Skeletal muscle satellite cell (primary cell): ENCODE results near the gene TTLL3.
A peak's percentile ranks its signal among the peaks of the same experiment; 100 is the strongest.

Experiments
- H3K27me3 ChIP-seq: 2 replicates; pipeline ENCODE4 v1.7.0; 2013; ENCODE audit warnings: low read length; ENCODE audit not compliant: control insufficient read depth, insufficient read depth
- H3K36me3 ChIP-seq: 2 replicates; pipeline ENCODE4 v1.7.0; 2013; ENCODE audit warnings: mild to moderate bottlenecking, control low read depth, low read length; ENCODE audit not compliant: insufficient read depth
- H3K4me1 ChIP-seq: 2 replicates; pipeline ENCODE4 v1.7.0; 2013; ENCODE audit warnings: low read length; ENCODE audit not compliant: control insufficient read depth, insufficient read depth
- H3K4me2 ChIP-seq: 2 replicates; pipeline ENCODE4 v1.7.0; 2013; ENCODE audit warnings: mild to moderate bottlenecking, low read length
- H3K4me3 ChIP-seq: 2 replicates; pipeline ENCODE4 v1.7.0; 2013; ENCODE audit warnings: low read length
- H3K9ac ChIP-seq: 2 replicates; pipeline ENCODE4 v1.7.0; 2013; ENCODE audit warnings: mild to moderate bottlenecking, low read depth, low read length, moderate library complexity
- H3K9me3 ChIP-seq: replicated peaks from 2 replicates; pipeline ENCODE4 v1.7.0; 2013; ENCODE audit warnings: mild to moderate bottlenecking, control low read depth, low read length

The TTLL3 gene

DNA sequence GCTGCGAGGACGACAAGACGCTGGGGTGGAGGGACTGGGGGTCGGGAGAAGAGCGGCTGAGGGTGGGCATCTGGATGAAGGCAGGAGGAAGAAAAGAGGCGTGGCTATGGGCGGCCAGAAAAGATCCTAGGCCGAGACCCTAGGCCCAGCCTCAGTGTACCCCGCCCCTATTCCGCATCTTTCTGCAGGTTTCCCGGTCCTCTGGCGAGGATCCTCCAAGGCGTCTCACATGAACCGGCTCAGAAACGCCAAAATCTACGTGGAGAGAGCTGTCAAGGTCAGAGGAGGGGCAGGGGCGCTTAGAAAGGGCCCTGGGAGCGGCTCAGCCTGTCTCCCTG, 340 bp downstream of the TTLL3 start:
- H3K4me3 ChIP-seq: peak overlapping the region; percentile 73
- H3K27me3 ChIP-seq: no peaks in the 10 kb centered on the region
- H3K4me1 ChIP-seq: peaks cover 28% of the 10 kb centered on the region
- no peaks in the 10 kb centered on the region for H3K9me3 ChIP-seq
- peak overlapping the region; percentile 85 for H3K9ac ChIP-seq
- peaks cover 34% of the 10 kb centered on the region for H3K36me3 ChIP-seq
- H3K4me2 ChIP-seq: peak overlapping the region; percentile 91

DNA sequence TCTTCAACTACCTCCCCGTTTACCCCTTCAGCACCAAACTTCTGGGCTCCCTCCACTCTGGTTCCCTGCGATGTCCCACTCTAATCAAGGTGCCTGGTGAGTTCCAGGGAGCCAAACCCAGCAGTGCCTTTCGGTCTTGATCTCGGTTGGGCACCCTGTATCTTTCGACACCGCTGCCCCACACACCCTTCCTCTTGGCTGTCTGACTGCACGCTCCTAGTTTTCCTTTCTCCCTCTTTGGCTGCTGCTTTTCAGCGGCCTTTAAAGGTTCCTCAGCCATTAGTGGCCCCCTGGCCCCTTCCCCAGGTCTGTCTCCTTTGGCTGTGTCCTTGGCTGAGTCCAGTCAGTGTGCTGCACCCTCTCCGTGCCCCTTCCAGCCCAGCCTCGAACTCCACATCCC, 784 bp downstream of the TTLL3 start:
- Histone ChIP-seq H3K4me2 (peak overlapping the region; percentile 91), H3K4me3 (peak overlapping the region; percentile 73), H3K9me3 (no peaks in the 10 kb centered on the region), H3K4me1 (peaks cover 28% of the 10 kb centered on the region), H3K9ac (peak overlapping the region; percentile 85), H3K36me3 (peaks cover 30% of the 10 kb centered on the region), H3K27me3 (no peaks in the 10 kb centered on the region)

DNA sequence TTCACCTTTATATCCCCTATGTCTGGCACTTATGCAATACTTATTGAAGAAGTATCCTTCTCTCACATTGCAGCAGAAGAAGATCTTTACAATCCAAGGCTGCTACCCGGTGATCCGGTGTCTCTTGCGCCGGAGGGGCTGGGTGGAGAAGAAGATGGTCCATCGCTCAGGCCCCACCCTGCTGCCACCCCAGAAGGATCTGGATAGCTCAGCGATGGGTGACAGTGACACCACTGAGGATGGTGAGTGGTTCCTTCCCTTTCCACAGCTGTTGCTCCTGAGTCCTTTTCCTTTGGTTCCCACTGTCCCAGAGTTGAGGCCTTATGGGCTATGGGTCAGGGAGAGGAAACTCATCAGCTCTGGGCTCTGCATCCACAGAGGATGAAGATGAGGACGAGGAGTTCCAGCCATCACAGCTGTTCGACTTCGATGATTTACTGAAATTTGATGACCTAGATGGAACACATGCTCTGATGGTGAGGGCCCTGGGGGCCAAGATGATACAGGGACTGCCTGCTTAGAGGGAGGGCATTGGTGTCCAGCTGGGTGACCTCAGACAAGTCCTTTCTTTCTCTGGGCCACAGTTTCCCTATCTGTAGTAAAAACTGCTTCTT, 2.9 kb downstream of the TTLL3 start:
- Histone ChIP-seq H3K4me1 (peaks cover 24% of the 10 kb centered on the region), H3K4me3 (no peak overlapping the region), H3K9me3 (no peaks in the 10 kb centered on the region), H3K36me3 (peaks cover 10% of the 10 kb centered on the region), H3K9ac (no peak overlapping the region), H3K4me2 (no peak overlapping the region), H3K27me3 (no peaks in the 10 kb centered on the region)

DNA sequence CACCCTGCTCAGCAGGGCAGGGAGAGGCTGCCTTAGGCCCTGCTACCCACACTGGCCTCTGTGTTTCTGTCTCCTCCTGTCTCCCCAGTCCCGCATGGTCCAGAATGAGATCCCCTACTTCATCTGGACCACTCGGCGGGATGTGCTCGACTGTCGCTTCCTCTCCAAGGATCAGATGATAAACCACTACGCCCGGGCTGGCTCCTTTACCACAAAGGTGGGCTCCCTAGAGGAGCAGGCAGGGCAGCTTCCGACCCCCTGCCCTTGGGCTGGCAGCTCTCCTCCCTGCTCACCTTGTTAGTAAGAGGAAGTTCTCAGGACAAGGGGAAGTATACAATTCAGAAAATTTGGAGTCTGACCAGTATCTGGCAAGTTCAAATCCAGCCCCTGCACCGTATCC, 5.9 kb downstream of the TTLL3 start:
- Histone ChIP-seq H3K4me3 (no peak overlapping the region), H3K9ac (no peak overlapping the region), H3K36me3 (peaks cover 3% of the 10 kb centered on the region)

DNA sequence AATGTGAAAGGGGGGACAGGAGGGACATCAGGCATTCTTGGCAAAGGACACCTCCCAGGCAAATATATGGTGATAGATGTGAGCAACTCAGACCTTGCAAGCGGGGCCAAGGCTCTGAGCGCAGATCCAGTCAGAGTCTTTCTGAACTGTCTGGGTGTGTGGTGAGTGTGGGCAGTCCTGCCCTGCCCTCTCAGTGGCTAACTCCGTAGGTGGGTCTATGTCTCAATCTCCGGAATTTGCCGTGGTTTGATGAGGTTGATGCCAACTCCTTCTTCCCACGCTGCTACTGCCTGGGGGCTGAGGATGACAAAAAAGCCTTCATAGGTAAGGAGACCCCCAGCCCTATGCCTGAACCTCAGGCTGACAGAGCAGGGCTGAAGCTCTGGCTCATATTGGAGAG, 7.4 kb downstream of the TTLL3 start:
- Histone ChIP-seq H3K9me3 (no peaks in the 10 kb centered on the region), H3K4me1 (no peaks in the 10 kb centered on the region), H3K27me3 (no peaks in the 10 kb centered on the region), H3K36me3 (peaks cover 3% of the 10 kb centered on the region), H3K9ac (no peak overlapping the region), H3K4me2 (no peak overlapping the region), H3K4me3 (no peak overlapping the region)

More for the DNA sequence above, 5.9 kb downstream of the TTLL3 start:
- H3K4me1 ChIP-seq: peaks cover under 1% of the 10 kb centered on the region
- H3K4me2 ChIP-seq: no peak overlapping the region
- H3K27me3 ChIP-seq: no peaks in the 10 kb centered on the region
- no peaks in the 10 kb centered on the region for H3K9me3 ChIP-seq

DNA sequence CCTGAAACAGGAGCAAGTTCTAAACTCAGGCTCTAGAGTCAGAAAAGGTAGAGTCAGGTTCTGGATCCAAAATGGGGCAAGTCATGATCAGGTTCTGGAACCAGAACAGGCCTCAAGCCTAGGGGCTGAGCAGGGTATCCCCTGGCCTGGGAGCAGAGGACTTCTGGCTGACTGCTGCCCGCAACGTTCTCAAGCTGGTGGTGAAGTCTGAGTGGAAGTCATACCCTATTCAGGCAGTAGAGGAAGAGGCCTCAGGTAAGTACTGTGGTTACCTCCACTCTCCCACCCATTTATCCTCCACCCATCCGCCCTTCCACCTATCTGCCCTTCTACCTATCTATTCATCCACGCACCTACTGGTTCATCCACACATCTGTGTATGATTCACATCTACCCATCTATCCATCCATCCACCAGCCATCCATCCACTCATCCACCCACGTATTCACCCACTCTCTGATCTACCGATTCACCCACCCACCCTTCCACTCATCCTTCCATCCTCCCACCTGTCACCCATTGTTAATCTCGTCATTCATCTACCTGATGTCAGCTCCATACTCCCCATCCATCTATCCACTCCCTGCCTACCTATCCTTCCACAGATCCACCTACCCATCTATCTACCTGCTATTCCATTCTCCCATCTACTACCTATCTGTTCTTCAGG, 8.7 kb downstream of the TTLL3 start:
- peaks cover 1% of the 10 kb centered on the region for H3K36me3 ChIP-seq

DNA sequence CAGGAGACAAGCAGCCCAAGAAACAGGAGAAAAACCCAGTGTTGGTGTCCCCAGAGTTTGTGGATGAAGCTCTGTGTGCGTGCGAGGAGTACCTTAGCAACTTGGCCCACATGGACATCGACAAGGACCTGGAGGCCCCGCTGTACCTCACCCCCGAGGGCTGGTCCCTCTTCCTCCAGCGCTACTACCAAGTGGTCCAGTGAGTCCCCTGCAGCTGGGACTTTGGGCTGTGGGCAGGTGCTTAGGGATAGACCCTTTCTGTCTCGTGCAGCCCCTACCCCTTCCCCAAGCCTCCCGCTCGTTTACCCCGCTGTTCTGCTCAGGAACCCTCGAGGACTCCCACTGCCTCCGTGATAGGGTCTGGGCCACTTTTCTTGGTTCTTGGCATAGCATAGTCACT, 10.5 kb downstream of the TTLL3 start:
- H3K9me3 ChIP-seq: no peaks in the 10 kb centered on the region
- H3K27me3 ChIP-seq: no peaks in the 10 kb centered on the region
- no peak overlapping the region for H3K9ac ChIP-seq

More for the DNA sequence above, 8.7 kb downstream of the TTLL3 start:
- no peak overlapping the region for H3K9ac ChIP-seq
- no peaks in the 10 kb centered on the region for H3K9me3 ChIP-seq
- H3K4me2 ChIP-seq: no peak overlapping the region
- no peaks in the 10 kb centered on the region for H3K4me1 ChIP-seq
- no peak overlapping the region for H3K4me3 ChIP-seq
- H3K27me3 ChIP-seq: no peaks in the 10 kb centered on the region

DNA sequence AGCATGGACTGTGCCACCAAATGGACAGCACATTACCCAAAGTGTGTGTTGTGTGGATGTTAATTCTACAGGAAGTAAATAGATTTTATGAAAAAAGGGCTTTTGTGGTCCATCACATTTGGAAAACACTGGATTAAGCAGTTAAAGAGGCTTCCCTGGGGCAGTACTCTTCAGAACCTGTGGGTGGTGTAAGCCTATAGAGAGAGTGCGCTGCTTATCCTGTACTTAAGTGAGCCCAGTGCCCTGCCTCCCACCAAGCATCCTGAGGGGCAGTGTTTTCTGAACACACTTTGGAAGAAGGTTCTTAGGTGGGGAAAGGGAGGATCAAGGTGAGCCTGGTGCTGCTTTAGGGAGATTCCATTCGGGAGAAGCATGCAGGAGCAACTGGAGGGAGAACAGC, 10.9 kb downstream of the TTLL3 start:
- no peak overlapping the region for H3K9ac ChIP-seq
- peaks cover 5% of the 10 kb centered on the region for H3K36me3 ChIP-seq
- no peak overlapping the region for H3K4me2 ChIP-seq
- H3K4me3 ChIP-seq: no peak overlapping the region
- no peaks in the 10 kb centered on the region for H3K27me3 ChIP-seq
- H3K9me3 ChIP-seq: no peaks in the 10 kb centered on the region
- no peaks in the 10 kb centered on the region for H3K4me1 ChIP-seq

More for the DNA sequence above, 10.5 kb downstream of the TTLL3 start:
- Histone ChIP-seq H3K36me3 (peaks cover 5% of the 10 kb centered on the region), H3K4me3 (no peak overlapping the region), H3K4me2 (no peak overlapping the region), H3K4me1 (no peaks in the 10 kb centered on the region)

DNA sequence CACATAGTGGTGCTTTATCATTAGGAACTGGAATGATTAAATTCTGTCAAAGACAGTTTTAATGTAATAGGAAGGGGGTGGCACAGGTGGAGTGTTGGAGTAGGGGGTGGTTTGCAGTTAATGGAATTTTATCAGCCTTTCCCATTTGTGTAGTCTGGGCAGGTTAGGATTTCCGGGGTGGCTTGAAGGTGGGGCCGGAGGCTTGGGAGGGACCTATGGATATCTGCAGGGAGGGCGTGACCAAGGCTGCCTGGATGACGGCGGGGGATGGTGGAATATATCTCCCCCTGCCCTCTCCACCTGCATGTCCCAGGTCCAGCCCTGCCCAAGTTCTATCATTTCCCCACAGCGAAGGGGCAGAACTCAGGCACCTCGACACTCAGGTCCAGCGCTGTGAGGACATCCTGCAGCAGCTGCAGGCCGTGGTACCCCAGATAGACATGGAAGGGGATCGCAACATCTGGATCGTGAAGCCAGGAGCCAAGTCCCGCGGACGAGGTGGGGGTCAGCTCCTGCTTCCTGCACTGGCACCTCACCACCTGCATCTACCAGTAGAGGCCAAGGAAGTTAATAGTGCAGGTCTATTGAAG, 15.5 kb downstream of the TTLL3 start:
- H3K9ac ChIP-seq: no peak overlapping the region
- H3K4me2 ChIP-seq: no peak overlapping the region
- no peaks in the 10 kb centered on the region for H3K9me3 ChIP-seq
- H3K4me3 ChIP-seq: no peak overlapping the region
- H3K27me3 ChIP-seq: no peaks in the 10 kb centered on the region
- no peaks in the 10 kb centered on the region for H3K4me1 ChIP-seq
- H3K36me3 ChIP-seq: peaks cover 16% of the 10 kb centered on the region

DNA sequence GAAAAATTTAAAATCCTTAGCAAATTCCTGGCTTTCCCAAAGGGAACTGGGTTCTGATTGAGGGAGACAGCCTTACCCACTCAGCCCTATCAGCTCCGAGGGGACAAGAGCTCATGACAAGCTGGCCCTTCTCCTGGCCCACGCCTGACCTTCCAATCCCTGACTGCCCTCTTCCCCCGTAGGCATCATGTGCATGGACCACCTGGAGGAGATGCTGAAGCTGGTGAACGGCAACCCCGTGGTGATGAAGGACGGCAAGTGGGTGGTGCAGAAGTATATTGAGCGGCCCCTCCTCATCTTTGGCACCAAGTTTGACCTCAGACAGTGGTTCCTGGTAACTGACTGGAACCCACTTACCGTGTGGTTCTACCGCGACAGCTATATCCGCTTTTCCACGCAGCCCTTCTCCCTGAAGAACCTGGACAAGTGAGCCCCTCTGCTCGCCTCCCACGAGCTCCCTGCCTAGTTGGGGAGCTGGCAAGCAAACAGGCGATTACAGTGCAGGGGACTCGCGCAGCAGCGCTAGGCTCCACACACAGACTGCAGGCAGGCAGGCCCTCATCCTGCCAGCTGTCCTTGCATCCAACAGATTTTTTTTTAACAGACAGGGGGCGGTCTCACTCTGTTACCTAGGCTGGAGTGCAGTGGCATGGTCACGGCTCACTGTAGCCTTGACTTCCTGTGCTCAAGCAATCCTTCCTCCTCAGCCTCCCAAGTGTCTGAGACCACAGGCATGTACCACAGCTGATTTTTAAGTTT, 16.9 kb downstream of the TTLL3 start:
- no peaks in the 10 kb centered on the region for H3K9me3 ChIP-seq
- no peak overlapping the region for H3K4me3 ChIP-seq
- no peak overlapping the region for H3K9ac ChIP-seq
- no peaks in the 10 kb centered on the region for H3K4me1 ChIP-seq
- H3K36me3 ChIP-seq: peaks cover 16% of the 10 kb centered on the region
- H3K27me3 ChIP-seq: no peaks in the 10 kb centered on the region
- no peak overlapping the region for H3K4me2 ChIP-seq

DNA sequence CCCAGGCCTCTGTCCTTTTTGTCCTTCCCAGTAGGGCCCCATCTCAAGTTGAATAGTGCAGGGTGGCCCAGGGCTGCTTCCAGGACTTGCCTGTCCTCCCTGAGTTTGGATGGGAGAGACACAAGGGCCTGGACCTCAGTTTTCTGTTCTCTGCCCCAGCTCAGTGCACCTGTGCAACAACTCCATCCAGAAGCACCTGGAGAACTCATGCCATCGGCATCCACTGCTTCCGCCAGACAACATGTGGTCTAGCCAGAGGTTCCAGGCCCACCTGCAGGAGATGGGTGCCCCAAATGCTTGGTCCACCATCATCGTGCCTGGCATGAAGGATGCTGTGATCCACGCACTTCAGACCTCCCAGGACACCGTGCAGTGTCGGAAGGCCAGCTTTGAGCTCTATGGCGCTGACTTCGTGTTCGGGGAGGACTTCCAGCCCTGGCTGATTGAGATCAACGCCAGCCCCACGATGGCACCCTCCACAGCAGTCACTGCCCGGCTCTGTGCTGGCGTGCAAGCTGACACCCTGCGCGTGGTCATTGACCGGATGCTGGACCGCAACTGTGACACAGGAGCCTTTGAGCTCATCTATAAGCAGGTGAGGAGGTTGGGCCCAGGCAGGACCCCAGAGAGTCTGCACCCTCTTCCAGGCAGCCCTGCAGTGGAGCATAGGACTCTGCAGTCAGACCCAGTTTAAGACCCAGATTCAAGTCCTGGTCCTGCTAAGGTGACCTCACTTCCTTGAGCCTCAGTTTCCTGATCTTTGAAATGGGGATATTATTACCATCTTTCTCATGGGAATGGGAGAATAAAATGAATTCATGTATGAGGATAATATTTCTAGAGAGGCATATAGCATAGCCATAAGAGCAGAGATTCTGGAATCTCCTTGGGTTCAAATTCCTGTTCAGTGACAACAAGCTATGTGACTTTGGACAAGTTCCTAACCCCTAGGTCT, 19.0 kb downstream of the TTLL3 start:
- H3K4me1 ChIP-seq: no peaks in the 10 kb centered on the region
- peaks cover 23% of the 10 kb centered on the region for H3K36me3 ChIP-seq
- H3K4me2 ChIP-seq: no peak overlapping the region
- no peaks in the 10 kb centered on the region for H3K9me3 ChIP-seq
- H3K4me3 ChIP-seq: no peak overlapping the region
- H3K9ac ChIP-seq: no peak overlapping the region
- no peaks in the 10 kb centered on the region for H3K27me3 ChIP-seq
